HepG2 (cell line): Measurements from ENCODE around the gene GSPT1. TPM values are rescaled to one million over a fixed set of nuclear protein-coding genes. Genes with fewer than 3 reads are reported as not detected.

Source experiments
- ATF5 ChIP-seq: sonication (generic); formaldehyde crosslinking; IDR thresholded peaks from 2 replicates; pipeline ENCODE4 v1.4.0; 2020; ENCODE audit warnings: mild to moderate bottlenecking, low read depth, missing genetic modification reagents
- BCL6 ChIP-seq: IDR thresholded peaks from 2 replicates; pipeline ENCODE4 v1.6.1; 2016; ENCODE audit warnings: missing genetic modification reagents, missing compliant biosample characterization
- CBX5 ChIP-seq: sonication (generic); formaldehyde crosslinking; IDR thresholded peaks from 2 replicates; pipeline ENCODE4 v1.4.0; 2020; ENCODE audit warnings: missing genetic modification reagents, borderline replicate concordance
- CEBPB ChIP-seq: IDR thresholded peaks from 2 replicates; pipeline ENCODE4 v1.6.1; 2011; ENCODE audit warnings: low read depth, low read length, improper control_type of control experiment, borderline replicate concordance
- GATAD1 ChIP-seq: IDR thresholded peaks from 2 replicates; pipeline ENCODE4 v1.6.1; 2016; ENCODE audit warnings: missing genetic modification reagents, missing compliant biosample characterization
- HMGXB4 ChIP-seq, 2 experiments: sonication (generic) in 1 of 2; formaldehyde crosslinking in 1 of 2; IDR thresholded peaks; 2 replicates each; pipeline versions ENCODE4 v1.4.0 to v1.6.1; 2018 to 2020; ENCODE audit warnings: missing genetic modification reagents in 2 of 2, borderline replicate concordance in 1 of 2, low read depth in 1 of 2, mild to moderate bottlenecking in 1 of 2, missing biosample characterization in 1 of 2
- KMT2B ChIP-seq: IDR thresholded peaks from 2 replicates; pipeline ENCODE4 v1.6.1; 2016; ENCODE audit warnings: missing genetic modification reagents, missing compliant biosample characterization
- MED1 ChIP-seq: sonication (generic); formaldehyde crosslinking; IDR thresholded peaks from 2 replicates; pipeline ENCODE4 v1.4.0; 2020; ENCODE audit warnings: missing genetic modification reagents
- MYC ChIP-seq: sonication (generic); formaldehyde crosslinking; IDR thresholded peaks from 2 replicates; pipeline ENCODE4 v1.9.0; 2021; ENCODE audit warnings: missing genetic modification reagents, borderline replicate concordance
- MYNN ChIP-seq: sonication (generic); formaldehyde crosslinking; IDR thresholded peaks from 2 replicates; pipeline ENCODE4 v1.4.0; 2020; ENCODE audit warnings: mild to moderate bottlenecking, low read depth, missing genetic modification reagents
- NCOA5 ChIP-seq: sonication (generic); formaldehyde crosslinking; IDR thresholded peaks from 2 replicates; pipeline ENCODE4 v1.4.0; 2020; ENCODE audit warnings: missing genetic modification reagents
- POGK ChIP-seq: sonication (generic); formaldehyde crosslinking; conservative IDR thresholded peaks from 2 replicates; pipeline ENCODE4 v1.8.0; 2022; ENCODE audit warnings: mild to moderate bottlenecking, moderate library complexity, missing genetic modification reagents
- TEF ChIP-seq: sonication (generic); formaldehyde crosslinking; IDR thresholded peaks from 2 replicates; pipeline ENCODE4 v1.5.0; 2020; ENCODE audit warnings: missing genetic modification reagents
- TFDP2 ChIP-seq: sonication (generic); formaldehyde crosslinking; IDR thresholded peaks from 2 replicates; pipeline ENCODE4 v1.4.0; 2020; ENCODE audit warnings: missing genetic modification reagents
- ZNF512 ChIP-seq: sonication (generic); formaldehyde crosslinking; IDR thresholded peaks from 2 replicates; pipeline ENCODE4 v1.4.0; 2020; ENCODE audit warnings: mild to moderate bottlenecking, missing genetic modification reagents
- polyA plus RNA-seq, 8 experiments: library from polyadenylated mRNA; depleted of rRNA in 3 of 8; stranded (reverse) in 7 of 8; unstranded in 1 of 8; fragments of >200 nt; fragmentation: Illumina TruSeq in 4 of 8; extraction: Trizol in 4 of 8; gene quantifications; 2 replicates each; pipeline versions ENCODE4 v1.2.1 to v1.2.3, GENCODE V29; 2011 to 2016; ENCODE audit warnings: low read depth in 4 of 8, missing spikeins in 1 of 8, mixed read lengths in 1 of 8; ENCODE audit not compliant: insufficient read depth in 1 of 8
- total RNA-seq, 5 experiments: library from RNA; depleted of rRNA; stranded (reverse); fragments of >200 nt; fragmentation: Illumina TruSeq; extraction: Trizol; gene quantifications; 2 replicates each; pipeline ENCODE4 v1.2.3, GENCODE V29; 2016; ENCODE audit warnings: low read depth in 1 of 5
- TF ChIP-seq, protein P1 (sequence below): IDR thresholded peaks from 2 replicates; pipeline ENCODE4 v1.6.1; 2012; ENCODE audit warnings: low read depth, low read length, improper control_type of control experiment

The GSPT1 gene
- total and polyA plus RNA-seq, 2 of the 13 experiments (the other 11 are each of a cell fraction or from before 2014, with no cell fraction given), result 120 to 316 TPM

- TF ChIP-seq, protein P1, sequence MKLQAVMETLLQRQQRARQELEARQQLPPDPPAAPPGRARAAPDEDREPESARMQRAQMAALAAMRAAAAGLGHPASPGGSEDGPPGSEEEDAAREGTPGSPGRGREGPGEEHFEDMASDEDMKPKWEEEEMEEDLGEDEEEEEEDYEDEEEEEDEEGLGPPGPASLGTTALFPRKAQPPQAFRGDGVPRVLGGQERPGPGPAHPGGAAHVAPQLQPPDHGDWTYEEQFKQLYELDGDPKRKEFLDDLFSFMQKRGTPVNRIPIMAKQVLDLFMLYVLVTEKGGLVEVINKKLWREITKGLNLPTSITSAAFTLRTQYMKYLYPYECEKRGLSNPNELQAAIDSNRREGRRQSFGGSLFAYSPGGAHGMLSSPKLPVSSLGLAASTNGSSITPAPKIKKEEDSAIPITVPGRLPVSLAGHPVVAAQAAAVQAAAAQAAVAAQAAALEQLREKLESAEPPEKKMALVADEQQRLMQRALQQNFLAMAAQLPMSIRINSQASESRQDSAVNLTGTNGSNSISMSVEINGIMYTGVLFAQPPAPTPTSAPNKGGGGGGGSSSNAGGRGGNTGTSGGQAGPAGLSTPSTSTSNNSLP, result 0 out of 2 replicates have a peak, but pooled peaks have one; percentile 12
- 0 out of 2 replicates have a peak, but pooled peaks have one; percentile 22 for TF ChIP-seq MED1
- TF ChIP-seq POGK (CRISPR knock-in tag), result 0 out of 2 replicates have a peak, but pooled peaks have one; percentile 58
- 0 out of 2 replicates have a peak, but pooled peaks have one; percentile 25 for TF ChIP-seq ZNF512 (CRISPR knock-in tag)
- TF ChIP-seq BCL6 (CRISPR knock-in tag), result 0 out of 2 replicates have a peak, but pooled peaks have one; percentile 3
- no peak for TF ChIP-seq CEBPB
- TF ChIP-seq TEF (CRISPR knock-in tag), result peak; percentile 10; the same call in 1 of the 2 replicates
- TF ChIP-seq GATAD1 (CRISPR knock-in tag), result peak; percentile 13; the same call in 1 of the 2 replicates
- TF ChIP-seq CBX5 (CRISPR knock-in tag), result 0 out of 2 replicates have a peak, but pooled peaks have one; percentile 9
- TF ChIP-seq HMGXB4 (CRISPR knock-in tag; IDR thresholded peaks at IDR 0.05; ENCODE audit: borderline replicate concordance in 1 of 2, low read depth in 1 of 2), result peak in 1 of 2 experiments; percentile 26; a peak in 1 of 4 replicates
- TF ChIP-seq NCOA5 (CRISPR knock-in tag), result 0 out of 2 replicates have a peak, but pooled peaks have one; percentile 61
- TF ChIP-seq MYNN (CRISPR knock-in tag), result no peak
- peak; percentile 28; the same call in 1 of the 2 replicates for TF ChIP-seq TFDP2 (CRISPR knock-in tag)
- no peak for TF ChIP-seq ATF5
- TF ChIP-seq KMT2B (CRISPR knock-in tag), result peak; percentile 16; the same call in 1 of the 2 replicates
- TF ChIP-seq MYC (CRISPR knock-in tag), result peak; percentile 66; the same call in 1 of the 2 replicates
These were observed 1.3 kb downstream of the GSPT1 start (continued) for GRCh38 chr16:11914210-11915113.
